Measurements from ENCODE around the gene FCHSD1.

The FCHSD1 gene

GRCh38 chr5:141649972-141650371 is 1.2 kb downstream of the FCHSD1 start:
- DNase-seq: no peak

GRCh38 chr5:141649056-141649688 is 2.0 kb downstream of the FCHSD1 start:
- in situ Hi-C loops (cut with HindIII; ENCODE audit: low pct_ligation_motif_present, low pct_unique_long_range_greater_than_20kb, low sequenced_read_pairs): no loop called here
- no peak for DNase-seq

More at GRCh38 chr5:141649972-141650371, 1.2 kb downstream of the FCHSD1 start:
- in situ Hi-C loops (cut with HindIII; ENCODE audit: low pct_ligation_motif_present, low pct_unique_long_range_greater_than_20kb, low sequenced_read_pairs): no loop called here

DNA sequence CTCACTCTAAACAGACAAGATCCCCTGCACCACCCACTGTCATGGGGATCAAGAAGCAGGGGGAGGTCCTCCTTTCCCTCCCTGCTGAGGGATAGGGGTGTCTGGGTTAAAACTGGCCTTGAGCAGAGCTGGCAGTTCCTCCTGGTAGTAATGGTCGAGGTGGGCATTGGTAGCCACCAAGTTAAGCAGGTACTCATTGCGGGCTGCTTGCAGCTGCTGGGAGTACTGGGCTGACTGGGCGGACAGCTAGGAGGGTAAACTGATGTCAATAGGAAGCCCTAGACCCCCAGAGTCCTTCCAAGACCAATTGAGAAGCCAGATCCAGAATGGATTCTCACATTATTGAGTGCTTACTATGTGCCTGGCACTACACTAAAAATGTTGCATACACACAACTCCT is 3.4 kb downstream of the FCHSD1 start:
- no peak for DNase-seq
- in situ Hi-C loops (cut with HindIII; ENCODE audit: low pct_ligation_motif_present, low pct_unique_long_range_greater_than_20kb, low sequenced_read_pairs): no loop called here

DNA sequence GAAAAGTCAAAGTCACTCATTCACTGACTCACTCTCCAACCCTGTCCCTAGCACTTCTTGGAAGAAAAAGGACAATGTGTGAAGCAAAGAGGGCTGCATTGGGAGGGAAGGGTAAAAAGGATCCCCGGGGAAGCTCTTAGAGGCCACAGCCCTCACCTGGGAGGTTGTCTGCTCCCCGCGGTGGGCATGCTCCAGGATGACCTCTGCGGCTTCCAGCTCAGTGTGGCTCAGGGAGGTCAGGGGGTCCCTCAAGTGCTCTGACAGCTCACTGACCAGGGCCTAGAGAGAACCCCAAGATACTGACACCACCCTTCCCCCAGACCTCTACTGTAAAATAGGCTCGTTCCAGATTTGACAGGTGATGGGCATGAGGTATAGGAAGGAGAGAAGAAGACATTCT is 4.0 kb downstream of the FCHSD1 start:
- DNase-seq: no peak
- in situ Hi-C loops (cut with HindIII; ENCODE audit: low pct_ligation_motif_present, low pct_unique_long_range_greater_than_20kb, low sequenced_read_pairs): no loop called here

DNA sequence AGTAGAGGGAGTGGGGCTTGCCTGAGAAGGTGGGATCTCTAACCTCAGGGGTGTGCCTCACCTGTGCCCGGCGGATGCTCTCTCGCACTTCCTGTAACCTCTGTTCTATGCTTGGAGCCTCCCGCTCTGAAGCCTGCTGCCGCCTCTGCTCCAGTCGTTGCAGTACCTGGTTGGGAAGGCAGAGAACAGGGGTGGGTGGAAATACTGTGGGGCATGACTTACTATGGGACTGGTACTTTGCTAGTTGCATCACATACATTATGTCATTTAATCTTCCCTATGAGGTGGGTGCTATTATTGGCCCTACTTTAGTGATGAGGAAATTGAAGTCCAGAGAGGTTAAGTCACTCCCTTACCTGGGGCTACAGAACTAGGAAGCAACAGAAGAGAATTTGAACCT is 5.2 kb downstream of the FCHSD1 start:
- DNase-seq: no peak
- in situ Hi-C loops (cut with HindIII; ENCODE audit: low pct_ligation_motif_present, low pct_unique_long_range_greater_than_20kb, low sequenced_read_pairs): no loop called here

DNA sequence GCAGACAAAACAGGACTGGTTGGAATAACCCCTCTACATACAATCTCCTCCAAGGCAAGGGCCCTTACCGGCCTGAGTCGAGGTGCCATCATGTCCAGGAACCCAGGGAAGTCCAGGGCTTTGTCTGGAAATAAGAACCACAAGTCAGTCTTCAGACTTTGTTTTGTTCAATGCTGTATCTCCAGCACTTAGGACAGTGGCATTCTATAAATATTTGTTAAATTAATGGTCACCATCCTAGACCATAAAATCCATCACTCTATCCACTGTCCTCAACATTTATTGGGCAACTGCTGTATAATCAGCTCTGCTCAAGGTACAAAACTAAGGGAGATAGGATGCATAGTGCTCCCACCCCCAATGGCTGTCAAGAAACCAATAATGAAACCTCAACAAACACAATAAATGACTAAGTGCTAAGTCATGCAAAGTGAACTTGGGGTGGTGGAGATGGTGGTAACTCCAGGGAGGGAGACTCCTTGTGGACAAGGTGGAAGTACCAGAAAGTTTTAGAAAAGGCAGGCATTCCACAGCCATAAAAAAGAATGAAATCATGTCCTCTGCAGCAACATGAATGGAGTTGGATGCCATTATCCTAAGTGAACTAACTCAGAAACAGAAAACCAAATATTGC is 9.5 kb downstream of the FCHSD1 start:
- peak; percentile 88 for DNase-seq
- in situ Hi-C loops (cut with HindIII; ENCODE audit: low pct_ligation_motif_present, low pct_unique_long_range_greater_than_20kb, low sequenced_read_pairs): no loop called here

GRCh38 chr5:141640698-141641097 is 10.5 kb downstream of the FCHSD1 start:
- DNase-seq: no peak
- in situ Hi-C loops (cut with HindIII; ENCODE audit: low pct_ligation_motif_present, low pct_unique_long_range_greater_than_20kb, low sequenced_read_pairs): no loop called here

DNA sequence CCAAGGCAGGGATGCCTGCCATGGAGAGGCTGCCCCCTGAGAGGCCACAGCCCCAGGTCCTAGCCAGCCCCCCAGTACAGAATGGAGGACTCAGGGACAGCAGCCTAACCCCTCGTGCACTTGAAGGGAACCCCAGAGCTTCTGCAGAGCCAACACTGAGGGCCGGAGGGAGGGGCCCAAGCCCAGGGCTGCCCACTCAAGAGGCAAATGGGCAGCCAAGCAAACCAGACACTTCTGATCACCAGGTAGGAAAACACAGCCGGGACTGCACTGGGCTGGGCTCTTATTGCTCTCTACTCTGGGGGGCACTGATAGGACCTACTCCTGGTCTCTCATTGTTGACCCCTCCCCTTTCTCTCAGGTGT is 11.2 kb downstream of the FCHSD1 start:
- in situ Hi-C loops (cut with HindIII; ENCODE audit: low pct_ligation_motif_present, low pct_unique_long_range_greater_than_20kb, low sequenced_read_pairs): no loop called here
- no peak for DNase-seq

DNA sequence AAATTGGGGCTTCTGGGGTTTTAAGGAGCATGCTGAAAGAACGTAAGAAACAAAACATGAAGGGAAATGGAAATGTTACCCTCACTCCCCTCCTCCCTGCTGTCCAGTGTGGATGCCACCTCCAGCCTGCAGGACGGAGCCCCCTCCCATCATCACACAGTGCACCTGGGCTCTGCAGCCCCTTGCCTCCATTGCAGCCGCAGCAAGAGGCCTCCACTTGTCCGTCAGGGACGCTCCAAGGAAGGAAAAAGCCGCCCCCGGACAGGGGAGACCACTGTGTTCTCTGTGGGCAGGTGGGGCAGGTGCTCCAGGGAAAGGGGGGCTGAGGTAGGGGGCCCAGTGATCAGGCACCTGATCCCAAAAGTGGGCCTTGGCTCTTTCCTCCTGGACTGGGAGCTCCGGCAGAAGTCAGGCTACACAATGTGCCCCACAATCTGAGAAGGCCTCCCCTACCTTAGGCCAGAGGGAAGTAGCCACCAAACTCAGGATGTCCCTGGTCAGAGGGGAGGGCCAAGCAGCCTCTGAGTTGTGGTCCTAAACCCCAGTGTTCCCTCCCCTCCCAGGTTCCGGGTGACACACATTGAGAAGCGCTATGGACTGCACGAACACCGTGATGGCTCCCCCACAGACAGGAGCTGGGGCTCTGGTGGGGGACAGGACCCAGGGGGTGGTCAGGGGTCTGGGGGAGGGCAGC is 11.7 kb downstream of the FCHSD1 start:
- no peak for DNase-seq
- in situ Hi-C loops (cut with HindIII; ENCODE audit: low pct_ligation_motif_present, low pct_unique_long_range_greater_than_20kb, low sequenced_read_pairs): no loop called here

- no peak for DNase-seq
- in situ Hi-C loops (cut with HindIII; ENCODE audit: low pct_ligation_motif_present, low pct_unique_long_range_greater_than_20kb, low sequenced_read_pairs): no loop called here
Observed at GRCh38 chr5:141638771-141639170, 12.4 kb downstream of the FCHSD1 start.

- in situ Hi-C loops (cut with HindIII; ENCODE audit: low pct_ligation_motif_present, low pct_unique_long_range_greater_than_20kb, low sequenced_read_pairs): no loop called here
- DNase-seq: peak; percentile 46
Observed at GRCh38 chr5:141637767-141638419, 13.3 kb downstream of the FCHSD1 start.

- in situ Hi-C loops (cut with HindIII; ENCODE audit: low pct_ligation_motif_present, low pct_unique_long_range_greater_than_20kb, low sequenced_read_pairs): no loop called here
- DNase-seq: peak; percentile 6
Observed at GRCh38 chr5:141637123-141637766, 14.0 kb downstream of the FCHSD1 start.

GRCh38 chr5:141636413-141637122 is 14.7 kb downstream of the FCHSD1 start, which contains the start of the genes HDAC3 and RELL2:
Gene HDAC3, minus strand, starts transcription at chr5:141636849. Its CDS starts 59 bp downstream, at chr5:141636790.
Gene RELL2, plus strand, starts transcription at chr5:141636997. Its CDS starts 1,229 bp downstream, at chr5:141638226.
- in situ Hi-C loops (cut with HindIII; ENCODE audit: low pct_ligation_motif_present, low pct_unique_long_range_greater_than_20kb, low sequenced_read_pairs): no loop called here
- DNase-seq: peak; percentile 87

DNA sequence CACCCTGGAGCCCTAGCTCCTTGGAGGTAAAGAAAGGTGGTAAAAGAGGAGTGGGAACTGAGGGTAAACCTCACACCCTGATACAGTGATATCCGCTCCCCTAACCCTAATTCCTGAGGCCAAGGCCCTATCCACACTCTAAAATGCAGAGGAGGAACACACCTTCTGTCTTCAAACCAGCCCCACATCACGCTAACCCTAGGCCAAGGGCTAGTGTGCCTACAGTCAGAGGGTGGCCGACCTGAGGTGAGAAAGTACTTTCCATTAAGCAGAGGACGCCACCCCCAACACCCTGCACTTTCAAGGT is 15.2 kb downstream of the FCHSD1 start:
- DNase-seq: no peak
- in situ Hi-C loops (cut with HindIII; ENCODE audit: low pct_ligation_motif_present, low pct_unique_long_range_greater_than_20kb, low sequenced_read_pairs): no loop called here

- no peak for DNase-seq
Observed at GRCh38 chr5:141635646-141636045, 15.6 kb downstream of the FCHSD1 start.

DNA sequence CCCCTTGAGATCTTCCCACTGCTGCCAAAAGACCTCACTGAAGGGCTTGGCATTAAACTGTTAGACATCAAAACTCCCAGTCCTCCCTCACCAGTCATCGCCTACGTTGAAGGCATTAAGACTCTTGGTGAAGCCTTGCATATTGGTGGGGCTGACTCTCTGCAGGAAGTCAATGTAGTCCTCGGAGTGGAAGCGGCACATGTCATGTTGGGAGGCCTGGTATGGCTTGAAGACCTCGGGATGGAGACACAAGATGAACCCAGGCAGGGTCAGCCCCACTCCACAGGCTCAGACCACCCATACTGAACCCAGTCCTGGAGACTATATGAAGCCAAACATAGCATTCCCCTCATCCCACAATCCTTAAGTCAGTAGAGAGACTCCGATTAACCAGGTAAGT is 16.5 kb downstream of the FCHSD1 start:
- DNase-seq: no peak
- in situ Hi-C loops (cut with HindIII; ENCODE audit: low pct_ligation_motif_present, low pct_unique_long_range_greater_than_20kb, low sequenced_read_pairs): no loop called here

More at GRCh38 chr5:141635646-141636045, 15.6 kb downstream of the FCHSD1 start:
- in situ Hi-C loops (cut with HindIII; ENCODE audit: low pct_ligation_motif_present, low pct_unique_long_range_greater_than_20kb, low sequenced_read_pairs): no loop called here

DNA sequence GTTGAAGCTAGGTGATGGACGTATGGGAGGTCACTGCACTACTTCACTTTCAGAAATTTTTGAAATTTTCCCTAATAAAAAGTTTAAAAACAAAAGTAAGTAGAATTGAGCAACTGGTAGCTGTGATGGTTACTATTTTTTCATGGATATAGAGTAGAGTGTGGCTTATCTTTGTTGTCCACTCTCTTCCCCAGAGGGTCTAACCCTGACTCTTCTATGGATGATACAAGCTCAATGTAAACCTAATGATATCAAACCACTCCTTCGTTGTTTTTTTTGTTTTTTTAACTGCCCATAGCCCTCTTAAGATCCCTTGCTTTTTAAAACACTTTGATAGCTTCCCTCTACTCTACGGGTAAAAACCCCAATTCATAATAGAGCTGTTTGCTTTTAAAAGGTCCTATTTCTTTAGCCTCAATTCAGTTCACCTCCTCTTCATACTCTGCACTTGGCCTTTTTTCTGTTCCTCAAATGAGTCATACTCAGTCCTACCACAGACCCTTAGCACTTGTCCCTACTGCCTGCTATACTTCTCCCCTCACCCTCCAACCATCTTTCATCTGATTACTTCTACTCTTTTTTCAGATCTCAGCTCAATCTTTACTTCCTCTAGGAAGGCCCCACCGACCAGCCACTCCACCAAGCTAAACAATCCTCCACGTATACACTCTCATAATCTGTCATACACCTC is 17.2 kb downstream of the FCHSD1 start:
- no peak for DNase-seq

GRCh38 chr5:141632650-141633049 is 18.6 kb downstream of the FCHSD1 start:
- in situ Hi-C loops (cut with HindIII; ENCODE audit: low pct_ligation_motif_present, low pct_unique_long_range_greater_than_20kb, low sequenced_read_pairs): no loop called here
- DNase-seq: no peak

More for the DNA sequence above, 17.2 kb downstream of the FCHSD1 start:
- in situ Hi-C loops (cut with HindIII; ENCODE audit: low pct_ligation_motif_present, low pct_unique_long_range_greater_than_20kb, low sequenced_read_pairs): no loop called here

Measured in ACHN (cell line).